NB4 (cell line): Measurements from ENCODE around the gene SIL1.
A peak's percentile ranks its signal among the peaks of the same experiment; 100 is the strongest.

Experiments
- DNase-seq: peaks from one replicate; pipeline ENCODE4 v3.0.0; 2010; ENCODE audit warnings: low read depth
- H3K4me3 ChIP-seq: one replicate; pipeline ENCODE4 v1.5.1; 2011; ENCODE audit warnings: mild to moderate bottlenecking, low read depth, low read length, moderate library complexity
- MYC ChIP-seq: IDR thresholded peaks from 2 replicates; pipeline ENCODE4 v1.6.1; 2011; ENCODE audit warnings: low read depth, low read length
- POLR2A ChIP-seq: IDR thresholded peaks from 2 replicates; pipeline ENCODE4 v1.6.1; 2011; ENCODE audit warnings: mild to moderate bottlenecking; ENCODE audit not compliant: insufficient read length; ENCODE audit errors: extremely low read depth
- TF ChIP-seq, protein P1 (sequence below): IDR thresholded peaks from 2 replicates; pipeline ENCODE4 v1.6.1; 2011; ENCODE audit warnings: low read depth, low read length
- TF ChIP-seq, protein P2 (sequence below): IDR thresholded peaks from one replicate; pipeline ENCODE4 v1.5.1; 2012; ENCODE audit warnings: low read depth, low read length

Gene SIL1

DNA sequence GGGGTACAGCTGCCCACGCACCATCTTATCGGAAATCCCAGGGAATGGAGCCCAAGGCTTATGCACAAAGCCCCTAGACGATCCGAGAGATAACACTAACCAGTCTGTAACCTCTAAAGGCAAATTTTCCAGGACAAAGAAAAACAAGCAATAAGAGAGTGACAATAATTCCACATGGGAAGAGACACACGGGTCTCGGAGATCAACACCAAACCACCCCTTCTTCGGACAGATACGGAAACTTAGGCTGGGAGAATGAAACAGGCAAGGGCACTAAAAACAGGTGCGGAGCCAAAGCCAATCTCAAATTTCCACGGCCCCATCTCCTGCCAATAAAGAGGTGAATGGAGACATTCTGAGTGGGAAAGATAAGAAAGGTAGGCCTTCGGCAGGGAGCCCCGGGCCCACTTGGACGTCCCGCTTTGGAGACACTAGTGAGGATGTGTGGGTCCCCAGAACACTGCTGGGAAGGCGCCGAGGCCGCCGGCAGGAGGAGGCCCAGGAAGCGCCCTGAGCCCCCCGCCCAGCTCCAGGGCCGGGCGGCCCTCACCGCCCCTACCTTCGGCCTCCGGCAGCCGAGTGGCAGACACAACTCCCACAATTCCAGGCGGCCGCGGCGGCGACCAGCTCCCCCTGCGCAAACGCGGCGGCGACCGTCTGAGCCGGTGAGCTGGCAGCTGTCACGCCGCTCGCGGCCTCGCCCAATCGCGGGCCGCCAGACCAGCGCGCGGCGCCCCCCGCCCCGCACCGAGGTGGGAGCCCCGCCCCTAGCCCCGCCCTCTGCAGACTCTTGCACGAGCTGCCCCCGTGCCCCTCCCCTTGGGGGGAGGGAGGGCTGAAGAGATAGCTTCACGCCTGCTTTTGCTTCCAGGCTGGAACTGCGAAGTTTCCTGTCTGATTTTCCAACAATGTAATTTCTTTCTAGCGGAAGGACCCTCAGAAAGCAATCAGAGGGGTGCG lies at the start of gene SIL1:
Gene SIL1 (minus strand): TSS at position 659 of the 960 bp plus-strand sequence. CDS start 70,525 bp downstream, outside the sequence.
- peak within 1 kb of the TSS; percentile 85 for H3K4me3 ChIP-seq
- peak; percentile 96 for DNase-seq
- TF ChIP-seq MYC: no peak; the same call in 1 of the 2 replicates
- peak; percentile 85 for TF ChIP-seq POLR2A
- TF ChIP-seq, protein P1, sequence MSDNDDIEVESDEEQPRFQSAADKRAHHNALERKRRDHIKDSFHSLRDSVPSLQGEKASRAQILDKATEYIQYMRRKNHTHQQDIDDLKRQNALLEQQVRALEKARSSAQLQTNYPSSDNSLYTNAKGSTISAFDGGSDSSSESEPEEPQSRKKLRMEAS: peak; percentile 46; the same call in 1 of the 2 replicates
- TF ChIP-seq, protein P2, sequence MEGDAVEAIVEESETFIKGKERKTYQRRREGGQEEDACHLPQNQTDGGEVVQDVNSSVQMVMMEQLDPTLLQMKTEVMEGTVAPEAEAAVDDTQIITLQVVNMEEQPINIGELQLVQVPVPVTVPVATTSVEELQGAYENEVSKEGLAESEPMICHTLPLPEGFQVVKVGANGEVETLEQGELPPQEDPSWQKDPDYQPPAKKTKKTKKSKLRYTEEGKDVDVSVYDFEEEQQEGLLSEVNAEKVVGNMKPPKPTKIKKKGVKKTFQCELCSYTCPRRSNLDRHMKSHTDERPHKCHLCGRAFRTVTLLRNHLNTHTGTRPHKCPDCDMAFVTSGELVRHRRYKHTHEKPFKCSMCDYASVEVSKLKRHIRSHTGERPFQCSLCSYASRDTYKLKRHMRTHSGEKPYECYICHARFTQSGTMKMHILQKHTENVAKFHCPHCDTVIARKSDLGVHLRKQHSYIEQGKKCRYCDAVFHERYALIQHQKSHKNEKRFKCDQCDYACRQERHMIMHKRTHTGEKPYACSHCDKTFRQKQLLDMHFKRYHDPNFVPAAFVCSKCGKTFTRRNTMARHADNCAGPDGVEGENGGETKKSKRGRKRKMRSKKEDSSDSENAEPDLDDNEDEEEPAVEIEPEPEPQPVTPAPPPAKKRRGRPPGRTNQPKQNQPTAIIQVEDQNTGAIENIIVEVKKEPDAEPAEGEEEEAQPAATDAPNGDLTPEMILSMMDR: no peak

DNA sequence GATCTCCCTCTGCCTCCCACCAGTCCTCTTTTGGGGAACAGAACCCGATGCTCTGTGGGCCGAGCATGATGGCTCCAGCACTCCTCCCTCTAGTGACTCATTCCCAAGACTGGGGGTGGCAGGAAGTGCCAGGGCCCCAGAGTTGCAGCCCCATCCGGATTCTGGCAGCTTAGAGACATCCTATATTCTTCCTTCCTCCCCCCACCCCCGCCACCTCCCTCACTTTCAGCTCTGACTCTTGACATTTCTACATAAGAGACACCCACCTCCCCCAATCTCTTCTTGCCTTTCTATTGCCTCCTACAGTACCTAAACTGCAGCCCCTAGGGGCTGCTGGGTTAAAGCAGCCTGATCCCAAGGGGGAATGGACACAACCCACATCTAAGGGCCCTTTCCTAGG lies 48.2 kb upstream of the SIL1 start:
- peak; percentile 22 for TF ChIP-seq POLR2A
- TF ChIP-seq, protein P2: no peak
- peak; percentile 95 for DNase-seq
- no peak overlapping the region for H3K4me3 ChIP-seq

DNA sequence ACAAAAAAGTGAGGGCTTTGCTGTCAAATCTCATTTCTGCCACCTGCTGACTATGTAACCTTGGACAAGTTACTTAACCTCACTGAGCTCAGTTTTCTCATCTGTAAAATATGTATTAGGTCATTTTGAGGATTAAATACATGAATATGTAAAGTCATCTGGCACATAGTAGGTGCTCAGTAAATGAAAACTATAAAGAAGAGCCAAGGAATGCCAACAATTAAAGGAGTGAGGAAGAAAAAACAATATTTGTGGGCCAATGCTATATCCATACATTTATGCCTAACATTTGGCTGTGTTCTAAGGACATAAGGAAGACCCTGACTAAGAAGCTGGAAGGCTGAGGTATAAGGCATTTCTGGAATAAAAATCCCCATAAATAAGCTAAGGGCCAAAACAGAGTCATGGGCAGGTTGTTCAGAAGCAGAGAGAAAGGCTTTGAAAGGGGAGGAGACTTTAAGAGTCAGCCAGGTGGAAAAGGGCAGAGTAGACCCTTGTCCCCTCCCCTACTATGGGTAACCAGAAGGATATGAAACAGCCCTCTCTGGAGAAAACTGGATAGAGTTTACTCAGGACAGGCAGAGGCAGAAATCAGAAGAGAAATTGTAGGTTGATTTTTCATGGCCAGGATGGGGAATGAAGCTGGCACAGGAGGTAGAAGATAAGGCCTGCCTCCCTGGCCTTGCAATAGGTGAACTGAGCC lies 47.6 kb upstream of the SIL1 start:
- TF ChIP-seq POLR2A (no peak), MYC (no peak)
- TF ChIP-seq, protein P1: no peak
- TF ChIP-seq, protein P2: no peak
- DNase-seq: peak; percentile 51
- H3K4me3 ChIP-seq: no peak overlapping the region

DNA sequence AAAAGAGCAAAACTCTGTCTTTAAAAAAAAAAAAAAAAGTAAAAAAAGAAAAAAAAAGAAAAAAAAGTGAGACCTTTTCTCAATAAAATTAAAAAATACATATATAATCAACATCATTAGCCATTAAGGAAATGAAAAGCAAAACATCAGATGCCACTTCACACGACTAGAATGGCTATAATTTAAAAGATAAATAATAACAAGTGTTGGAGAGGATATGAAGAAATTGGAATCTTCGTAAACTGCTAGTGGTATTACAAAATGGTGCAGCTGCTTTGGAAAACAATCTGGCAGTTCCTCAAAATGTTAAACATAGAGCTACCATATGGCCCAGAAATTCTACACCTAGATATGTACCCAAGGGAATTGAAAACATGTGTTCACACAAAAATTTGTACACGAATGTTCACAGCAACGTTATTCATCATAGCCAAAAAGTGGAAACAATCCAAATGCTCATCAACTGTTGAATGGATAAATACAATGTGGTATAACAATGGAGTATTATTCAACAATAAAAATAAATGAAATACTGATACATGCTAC lies 45.3 kb upstream of the SIL1 start:
- no peak overlapping the region for H3K4me3 ChIP-seq
- peak; percentile 14 for DNase-seq
- TF ChIP-seq, protein P2: no peak
- TF ChIP-seq POLR2A (no peak), MYC (no peak)
- TF ChIP-seq, protein P1: no peak

DNA sequence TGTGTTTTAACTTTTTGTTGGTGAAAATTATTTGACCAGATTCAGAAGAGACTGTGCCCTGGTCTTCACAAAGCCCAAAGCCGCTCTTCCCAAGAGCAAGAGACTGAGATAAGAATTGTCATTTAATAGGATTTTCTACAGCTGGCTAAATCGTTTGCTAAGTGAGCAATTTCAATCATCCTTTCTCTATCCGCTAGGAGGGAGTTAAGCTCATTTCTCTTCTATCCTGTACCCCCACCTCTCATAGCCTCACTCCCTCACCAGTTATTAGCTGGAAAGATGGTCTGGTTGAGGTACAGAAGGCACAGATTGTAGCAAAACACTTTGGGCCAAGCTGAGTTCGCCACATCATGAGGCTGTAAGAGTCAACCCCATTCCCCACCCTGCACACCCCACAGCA lies 43.0 kb upstream of the SIL1 start:
- H3K4me3 ChIP-seq: no peak overlapping the region
- TF ChIP-seq POLR2A (no peak), MYC (no peak)
- TF ChIP-seq, protein P1: no peak
- TF ChIP-seq, protein P2: no peak
- no peak for DNase-seq
